Activated CD4-positive, CD25-positive, alpha-beta regulatory T cell (primary cell): ENCODE data around the gene TLE4.

Experiments used
- DNase-seq, 4 experiments: peaks; one replicate each; lab custom pipeline; 2025; lab: John Stamatoyannopoulos, UW

Gene TLE4

GRCh38 chr9:79664375-79664831 is 92.6 kb downstream of the TLE4 start:
- DNase-seq, result no peak

DNA sequence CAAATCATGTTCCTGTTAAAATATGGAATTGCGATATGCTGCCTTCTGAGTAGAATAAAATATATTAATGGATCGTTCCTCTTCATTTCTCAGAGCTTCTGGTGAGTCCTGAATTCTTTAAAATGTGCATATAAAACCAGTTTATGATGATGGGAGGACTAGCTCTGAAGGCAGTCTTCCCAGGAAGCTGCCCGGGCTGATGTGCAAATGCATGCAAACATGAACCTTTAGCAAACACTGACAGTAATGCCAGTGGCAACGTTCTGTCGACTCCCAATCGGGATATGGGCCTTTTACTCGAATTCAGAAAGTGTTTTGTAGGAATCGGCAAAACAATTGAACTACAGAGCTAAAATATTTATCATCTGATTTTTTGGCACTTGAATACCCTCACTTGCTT is 93.6 kb downstream of the TLE4 start:
- no peak for DNase-seq

- DNase-seq, result no peak
Observed at GRCh38 chr9:79665931-79666330, 94.2 kb downstream of the TLE4 start.

DNA sequence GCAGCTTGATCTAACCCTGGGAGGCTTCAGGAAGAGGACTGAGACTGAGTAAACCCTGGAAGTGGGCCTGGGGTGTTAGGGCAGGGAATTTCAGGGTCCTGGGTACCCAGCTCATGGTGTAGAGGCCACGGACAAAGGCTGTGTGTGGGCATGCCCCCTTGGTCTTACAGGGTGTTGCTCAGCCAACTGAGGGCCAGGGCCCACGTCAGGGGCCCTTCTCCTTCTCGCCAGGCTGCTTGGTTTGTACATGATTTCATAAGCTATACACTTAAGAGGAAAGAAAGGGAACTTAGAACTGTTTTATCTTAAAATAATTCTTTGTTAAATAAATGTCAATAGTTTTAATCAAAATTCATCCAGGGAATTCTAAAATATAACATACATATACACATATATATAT is 95.4 kb downstream of the TLE4 start:
- DNase-seq, result no peak

GRCh38 chr9:79667817-79668436 is 96.2 kb downstream of the TLE4 start:
- DNase-seq, result no peak

DNA sequence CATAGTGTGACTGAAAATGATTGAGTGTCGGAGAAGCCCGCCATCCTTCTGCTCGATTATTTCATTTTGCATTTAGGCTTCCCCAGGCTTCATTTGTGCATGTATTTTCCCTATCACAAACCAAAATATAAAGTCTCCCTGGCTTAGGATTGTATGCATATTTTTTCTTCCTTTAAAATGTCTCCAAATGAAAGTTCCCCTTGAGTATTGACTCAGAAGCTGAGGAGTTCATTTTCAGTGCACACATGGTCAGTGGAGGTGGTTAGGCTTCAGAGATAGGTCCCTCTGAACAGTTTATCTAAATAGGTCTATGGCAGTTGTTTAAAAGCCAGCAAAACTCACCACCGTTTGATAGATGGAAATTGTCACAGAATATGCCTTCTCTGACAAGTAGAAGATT is 97.2 kb downstream of the TLE4 start:
- no peak for DNase-seq

GRCh38 chr9:79670269-79670961 is 98.7 kb downstream of the TLE4 start:
- no peak for DNase-seq

GRCh38 chr9:79671558-79671957 is 99.8 kb downstream of the TLE4 start:
- DNase-seq, result no peak

- no peak for DNase-seq
Observed at GRCh38 chr9:79672236-79672635, 100.5 kb downstream of the TLE4 start.

GRCh38 chr9:79672891-79673290 is 101.1 kb downstream of the TLE4 start:
- no peak for DNase-seq

- no peak for DNase-seq
Observed at GRCh38 chr9:79673614-79674013, 101.8 kb downstream of the TLE4 start.

DNA sequence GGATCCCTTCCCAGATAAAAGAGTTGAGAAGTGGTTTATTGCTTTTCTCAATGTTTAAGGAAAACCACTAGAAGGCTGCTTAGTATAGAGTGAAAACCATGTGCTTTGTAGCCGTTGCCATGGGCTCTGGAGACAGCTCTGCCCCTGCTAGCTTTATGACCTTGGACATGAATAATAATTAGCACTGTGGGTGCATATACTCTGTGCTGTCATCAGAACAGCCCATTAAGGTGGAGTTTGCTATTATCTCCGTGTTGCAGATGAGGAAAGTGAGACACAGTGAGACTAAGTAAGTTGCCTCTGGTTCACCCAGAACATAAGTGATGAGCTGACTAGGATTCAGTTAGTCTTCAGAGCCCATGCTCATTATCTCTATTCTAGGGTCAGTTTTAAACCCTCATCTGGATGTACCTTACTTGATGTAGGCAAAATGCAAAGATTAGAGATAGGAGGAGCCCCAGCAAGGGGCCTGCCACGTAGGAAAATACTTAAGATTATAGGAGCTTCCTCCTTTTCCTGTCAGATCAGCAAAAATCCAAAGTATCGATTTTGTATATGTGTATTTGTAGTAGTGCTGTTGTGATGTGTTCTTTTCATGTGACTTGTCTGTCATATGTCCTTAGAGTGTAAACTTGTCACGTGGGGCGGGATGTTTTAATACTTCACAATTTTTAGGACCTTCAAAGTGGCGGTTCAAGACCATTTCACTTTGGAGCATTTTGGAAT is 102.5 kb downstream of the TLE4 start:
- no peak for DNase-seq

GRCh38 chr9:79681576-79681975 is 109.8 kb downstream of the TLE4 start:
- DNase-seq, result no peak

- DNase-seq, result no peak
Observed at GRCh38 chr9:79682076-79682736, 110.4 kb downstream of the TLE4 start.

DNA sequence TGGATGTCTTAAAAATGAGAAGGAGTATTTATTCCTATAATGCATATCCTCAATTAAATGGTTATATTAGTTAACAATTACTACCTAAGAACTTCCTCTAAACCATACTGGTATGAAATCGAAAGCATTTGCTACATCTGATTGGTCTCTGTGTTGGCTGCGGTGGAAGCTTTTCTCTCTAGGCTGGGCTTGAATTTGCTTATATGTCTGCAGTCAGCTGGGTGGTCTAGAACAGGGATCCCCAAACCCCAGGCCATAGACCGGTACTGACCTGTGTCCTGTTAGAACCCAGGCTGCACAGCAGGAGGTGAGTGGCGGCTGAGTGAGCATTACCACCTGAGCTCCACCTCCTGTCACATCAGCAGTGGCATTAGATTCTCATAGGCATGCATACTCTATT is 112.3 kb downstream of the TLE4 start:
- DNase-seq, result no peak

- DNase-seq, result no peak
Observed at GRCh38 chr9:79684711-79685575, 113.2 kb downstream of the TLE4 start.

- DNase-seq, result no peak
Observed at GRCh38 chr9:79685577-79685976, 113.8 kb downstream of the TLE4 start.

DNA sequence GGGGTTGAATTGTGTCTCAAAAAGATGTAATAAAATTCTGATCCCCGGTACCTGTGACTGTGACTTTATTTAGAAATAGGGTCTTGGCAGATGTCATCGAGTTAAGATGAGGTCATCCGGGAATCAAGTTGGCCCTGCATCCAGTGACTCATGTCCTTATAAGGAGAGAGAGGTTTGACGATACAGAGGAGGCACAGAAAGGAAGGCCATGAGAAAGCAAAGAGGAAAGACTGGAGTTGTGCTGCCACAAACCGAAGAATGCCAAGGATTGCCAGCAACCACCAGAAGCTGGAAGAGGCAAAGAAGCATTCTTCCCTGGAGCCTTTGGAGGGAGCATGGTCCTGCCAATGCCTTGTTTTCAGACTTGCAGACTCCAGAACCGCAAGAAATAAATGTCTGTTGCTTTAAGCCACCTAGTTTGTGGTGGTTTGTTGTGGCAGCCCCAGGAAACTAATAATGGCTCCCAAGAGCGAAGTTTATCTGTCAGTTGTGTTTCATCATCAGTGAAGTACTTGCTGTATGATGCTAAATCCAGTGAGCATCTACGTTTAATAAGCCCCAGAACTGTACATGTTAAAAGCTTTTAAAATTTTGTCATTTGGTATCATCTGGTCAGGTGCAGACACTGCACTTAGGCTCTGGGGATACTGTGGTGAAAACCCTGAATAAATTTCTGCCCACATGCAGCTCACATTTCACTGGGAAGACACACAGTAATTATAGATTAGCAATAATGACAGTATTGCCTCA is 114.8 kb downstream of the TLE4 start:
- DNase-seq, result no peak

DNA sequence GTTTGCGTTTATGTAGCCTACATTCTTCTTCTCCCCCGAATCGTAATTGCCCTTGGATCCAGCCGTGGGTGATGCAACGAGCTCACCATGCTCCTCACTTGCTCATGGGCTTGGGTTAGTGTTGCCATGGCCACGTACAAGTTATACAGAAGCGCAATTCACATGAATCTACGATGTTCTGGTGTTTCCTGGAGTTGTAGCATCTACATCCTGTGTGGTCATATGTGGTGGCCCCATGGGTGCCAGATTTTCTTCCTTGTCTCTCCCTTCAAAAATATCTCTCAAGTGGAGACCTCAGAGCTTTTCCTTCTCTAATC is 115.3 kb downstream of the TLE4 start:
- DNase-seq, result no peak

DNA sequence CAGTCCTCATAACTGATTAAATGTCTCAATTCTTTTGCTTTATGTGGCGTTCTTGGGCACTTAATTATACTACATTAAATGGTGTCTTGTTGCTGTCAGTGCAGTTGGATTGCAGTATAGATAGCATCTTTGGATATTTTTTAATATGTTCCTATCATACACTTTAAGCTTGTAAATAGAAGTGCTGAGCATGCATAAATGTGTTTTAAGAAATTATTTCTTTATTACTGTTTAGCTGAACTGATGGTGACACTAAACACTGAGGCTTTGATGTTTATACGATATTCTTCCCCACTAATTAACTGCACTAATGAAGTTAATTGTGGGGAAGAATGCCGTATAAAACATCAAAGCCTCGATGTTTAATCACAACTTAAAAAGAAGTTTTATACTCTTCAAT is 116.6 kb downstream of the TLE4 start:
- DNase-seq, result no peak

DNA sequence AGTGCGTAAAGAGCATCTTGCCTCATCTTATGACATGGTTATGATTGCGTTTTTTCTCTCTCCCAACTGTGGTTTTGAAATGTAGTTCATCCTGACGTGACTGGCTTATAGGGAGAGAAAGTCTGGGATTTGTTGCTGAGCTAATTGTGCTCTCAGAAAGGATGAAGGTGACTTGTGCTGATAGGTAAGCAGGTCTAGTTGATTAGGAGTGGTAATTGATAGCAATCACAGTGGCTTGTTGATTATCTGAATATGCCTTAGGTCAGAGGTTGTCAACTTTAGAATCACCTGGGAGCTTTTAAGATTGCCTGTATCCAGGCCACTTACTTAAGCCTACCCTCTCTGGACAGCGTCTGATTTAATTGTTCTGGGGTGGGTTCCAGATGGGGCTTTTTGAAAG is 117.8 kb downstream of the TLE4 start:
- DNase-seq, result no peak
